Adrenal gland (tissue), 5 donors: ENCODE results near the gene MCF2L.
"Not testable (repeated sequence)": the region's sequence is repeated elsewhere in the genome, so short reads cannot be mapped to it uniquely, and the experiment has no call there.

ENCODE experiments used
- POLR2A ChIP-seq, 2 donors: fragments of 450-650 bp; IDR thresholded peaks; one replicate each; pipeline ENCODE4 v1.6.1; 2017; ENCODE audit warnings: antibody characterized with exemption in 2 of 2, mild to moderate bottlenecking in 2 of 2, moderate library complexity in 1 of 2
- TF ChIP-seq, protein P1 (sequence below), 6 experiments: fragments of 450-650 bp in 4 of 6; fragments of 200-600 bp in 2 of 6; sonication (generic) in 1 of 6; IDR thresholded peaks; 1 replicate in 5 of 6; 2 replicates in 1 of 6; pipeline versions ENCODE4 v1.5.1 to v1.8.0; 2016 to 2021; ENCODE audit warnings: antibody characterized with exemption in 6 of 6, mild to moderate bottlenecking in 2 of 6, moderate library complexity in 1 of 6
- donor health status: DM: no; HTN: no; CAD: no.

DNA sequence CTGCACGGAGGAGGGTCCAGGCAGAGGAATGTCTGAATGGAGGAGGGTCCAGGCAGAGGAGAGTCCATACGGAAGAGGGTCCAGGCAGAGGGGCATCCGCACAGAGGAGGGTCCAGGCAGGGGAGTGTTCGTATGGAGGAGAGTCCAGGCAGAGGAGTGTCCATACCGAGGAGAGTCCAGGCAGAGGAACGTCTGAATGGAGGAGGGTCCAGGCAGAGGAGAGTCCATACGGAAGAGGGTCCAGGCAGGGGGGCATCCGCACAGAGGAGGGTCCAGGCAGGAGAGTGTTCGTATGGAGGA lies 110.7 kb downstream of the MCF2L start:
- TF ChIP-seq, protein P1, sequence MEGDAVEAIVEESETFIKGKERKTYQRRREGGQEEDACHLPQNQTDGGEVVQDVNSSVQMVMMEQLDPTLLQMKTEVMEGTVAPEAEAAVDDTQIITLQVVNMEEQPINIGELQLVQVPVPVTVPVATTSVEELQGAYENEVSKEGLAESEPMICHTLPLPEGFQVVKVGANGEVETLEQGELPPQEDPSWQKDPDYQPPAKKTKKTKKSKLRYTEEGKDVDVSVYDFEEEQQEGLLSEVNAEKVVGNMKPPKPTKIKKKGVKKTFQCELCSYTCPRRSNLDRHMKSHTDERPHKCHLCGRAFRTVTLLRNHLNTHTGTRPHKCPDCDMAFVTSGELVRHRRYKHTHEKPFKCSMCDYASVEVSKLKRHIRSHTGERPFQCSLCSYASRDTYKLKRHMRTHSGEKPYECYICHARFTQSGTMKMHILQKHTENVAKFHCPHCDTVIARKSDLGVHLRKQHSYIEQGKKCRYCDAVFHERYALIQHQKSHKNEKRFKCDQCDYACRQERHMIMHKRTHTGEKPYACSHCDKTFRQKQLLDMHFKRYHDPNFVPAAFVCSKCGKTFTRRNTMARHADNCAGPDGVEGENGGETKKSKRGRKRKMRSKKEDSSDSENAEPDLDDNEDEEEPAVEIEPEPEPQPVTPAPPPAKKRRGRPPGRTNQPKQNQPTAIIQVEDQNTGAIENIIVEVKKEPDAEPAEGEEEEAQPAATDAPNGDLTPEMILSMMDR (IDR thresholded peaks at IDR 0.05) = not testable (repeated sequence)
- not testable (repeated sequence) for TF ChIP-seq POLR2A (IDR thresholded peaks at IDR 0.05)
